HepG2 (cell line): ENCODE results near the gene EIF5A2. TPM values are rescaled to one million over a fixed set of nuclear protein-coding genes. Genes with fewer than 3 reads are reported as not detected.

Experiments used
- ATF1 ChIP-seq: IDR thresholded peaks from 2 replicates; pipeline ENCODE4 v1.6.1; 2016; ENCODE audit warnings: mild to moderate bottlenecking, control low read depth
- CBX1 ChIP-seq: IDR thresholded peaks from one replicate; pipeline ENCODE4 v1.6.1; 2016; ENCODE audit warnings: antibody characterized with exemption, low read depth
- HOXD1 ChIP-seq: sonication (generic); formaldehyde crosslinking; IDR thresholded peaks from 2 replicates; pipeline ENCODE4 v1.5.0; 2020; ENCODE audit warnings: missing genetic modification reagents
- KDM1A ChIP-seq: IDR thresholded peaks from 2 replicates; pipeline ENCODE4 v1.6.1; 2016; ENCODE audit warnings: missing compliant biosample characterization
- MNT ChIP-seq: fragments of 450-650 bp; IDR thresholded peaks from 2 replicates; pipeline ENCODE4 v1.6.1; 2016
- RERE ChIP-seq: IDR thresholded peaks from 2 replicates; pipeline ENCODE4 v1.6.1; 2016; ENCODE audit warnings: low read depth, missing genetic modification reagents, missing compliant biosample characterization
- RFX1 ChIP-seq: fragments of 450-650 bp; IDR thresholded peaks from 2 replicates; pipeline ENCODE4 v1.6.1; 2017
- SATB2 ChIP-seq: sonication (generic); formaldehyde crosslinking; IDR thresholded peaks from 2 replicates; pipeline ENCODE4 v1.5.0; 2020; ENCODE audit warnings: missing genetic modification reagents
- TOPORS ChIP-seq: sonication (generic); formaldehyde crosslinking; IDR thresholded peaks from 2 replicates; pipeline ENCODE4 v1.8.0; 2023; ENCODE audit warnings: mild to moderate bottlenecking, missing genetic modification reagents
- ZNF263 ChIP-seq: sonication (generic); formaldehyde crosslinking; IDR thresholded peaks from 2 replicates; pipeline ENCODE4 v1.4.0; 2020; ENCODE audit warnings: missing genetic modification reagents
- ZNF318 ChIP-seq: sonication (generic); formaldehyde crosslinking; IDR thresholded peaks from 2 replicates; pipeline ENCODE4 v1.4.0; 2020; ENCODE audit warnings: mild to moderate bottlenecking, missing genetic modification reagents
- ZNF567 ChIP-seq: sonication (generic); formaldehyde crosslinking; IDR thresholded peaks from 2 replicates; pipeline ENCODE4 v1.8.1; 2023; ENCODE audit warnings: mild to moderate bottlenecking, missing genetic modification reagents, borderline replicate concordance
- ZNF772 ChIP-seq: sonication (generic); formaldehyde crosslinking; IDR thresholded peaks from 2 replicates; pipeline ENCODE4 v1.5.0; 2020; ENCODE audit warnings: mild to moderate bottlenecking, missing genetic modification reagents
- ZNF788 ChIP-seq: sonication (generic); formaldehyde crosslinking; IDR thresholded peaks from 2 replicates; pipeline ENCODE4 v1.5.0; 2020; ENCODE audit warnings: mild to moderate bottlenecking, missing genetic modification reagents, borderline replicate concordance
- polyA plus RNA-seq, 8 experiments: library from polyadenylated mRNA; depleted of rRNA in 3 of 8; stranded (reverse) in 7 of 8; unstranded in 1 of 8; fragments of >200 nt; fragmentation: Illumina TruSeq in 4 of 8; extraction: Trizol in 4 of 8; gene quantifications; 2 replicates each; pipeline versions ENCODE4 v1.2.1 to v1.2.3, GENCODE V29; 2011 to 2016; ENCODE audit warnings: low read depth in 4 of 8, missing spikeins in 1 of 8, mixed read lengths in 1 of 8; ENCODE audit not compliant: insufficient read depth in 1 of 8
- total RNA-seq, 5 experiments: library from RNA; depleted of rRNA; stranded (reverse); fragments of >200 nt; fragmentation: Illumina TruSeq; extraction: Trizol; gene quantifications; 2 replicates each; pipeline ENCODE4 v1.2.3, GENCODE V29; 2016; ENCODE audit warnings: low read depth in 1 of 5

Gene EIF5A2
- total and polyA plus RNA-seq, 2 of the 13 experiments (the other 11 are each of a cell fraction or from before 2014, with no cell fraction given): 3.5 to 9.4 TPM

- TF ChIP-seq RERE (CRISPR knock-in tag) (no peak; the same call in 1 of the 2 replicates), ATF1 (0 out of 2 replicates have a peak, but pooled peaks have one; percentile 31), KDM1A (CRISPR knock-in tag) (0 out of 2 replicates have a peak, but pooled peaks have one; percentile 31), ZNF263 (no peak), ZNF318 (peak; percentile 72), ZNF567 (peak; percentile 19; the same call in 1 of the 2 replicates), RFX1 (no peak), MNT (peak; percentile 49), CBX1 (peak; percentile 49), ZNF772 (peak; percentile 73; the same call in 1 of the 2 replicates), HOXD1 (CRISPR knock-in tag) (peak; percentile 27; the same call in 1 of the 2 replicates), ZNF788 (peak; percentile 71; the same call in 1 of the 2 replicates), SATB2 (CRISPR knock-in tag) (peak; percentile 37; the same call in 1 of the 2 replicates), TOPORS (CRISPR knock-in tag) (peak; percentile 62; the same call in 1 of the 2 replicates)
Observed at GRCh38 chr3:170908235-170909116, at the start of gene EIF5A2 (continued).
